ENCODE data around the gene SLC4A11.

SLC4A11 gene

DNA sequence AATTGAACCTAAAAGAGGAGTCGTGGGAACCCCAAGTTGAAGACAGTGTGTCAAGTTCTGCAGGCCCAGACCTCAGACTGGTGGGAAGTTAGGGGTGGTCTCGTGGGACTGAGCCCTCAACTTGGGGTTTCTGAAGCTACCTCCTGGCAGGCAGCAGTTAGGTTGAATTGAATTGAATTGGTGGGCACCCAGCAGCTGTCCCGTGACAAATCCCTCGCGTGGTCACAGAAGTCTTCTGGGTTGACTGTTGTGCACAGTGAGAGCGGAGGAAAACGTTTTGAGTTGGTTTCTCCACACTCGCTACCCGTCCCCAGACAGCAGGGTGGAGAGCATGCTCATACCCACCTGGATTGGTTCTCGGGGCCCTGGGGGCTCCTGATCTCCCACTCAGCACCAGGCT is 12.9 kb downstream of the SLC4A11 start:
- Histone ChIP-seq H3K4me3 (ENCODE audit: insufficient read depth, low read length, poor library complexity, severe bottlenecking) (no peak overlapping the region), H4K20me1 (ENCODE audit: low read depth, low read length) (no peaks in the 10 kb centered on the region), H3K79me2 (ENCODE audit: insufficient read depth, low read length) (no peaks in the 10 kb centered on the region), H3K9ac (ENCODE audit: low read length) (no peak overlapping the region), H3F3A (ENCODE audit: insufficient read depth) (no peaks in the 10 kb centered on the region), H3K27ac (ENCODE audit: low read depth, low read length) (no peak overlapping the region), H2AFZ (ENCODE audit: low read depth, low read length, severe bottlenecking) (no peak overlapping the region), H3K36me3 (ENCODE audit: low read length) (no peaks in the 10 kb centered on the region), H3K9me2 (replicated peaks; ENCODE audit: insufficient read depth, low read length) (no peaks in the 10 kb centered on the region), H3K4me2 (ENCODE audit: low read depth, low read length, poor library complexity, severe bottlenecking) (no peak overlapping the region), H3K9me3 (ENCODE audit: insufficient read depth, low read length) (no peaks in the 10 kb centered on the region), H3K27me3 (ENCODE audit: low read length) (no peaks in the 10 kb centered on the region)
- TF ChIP-seq, protein P1, sequence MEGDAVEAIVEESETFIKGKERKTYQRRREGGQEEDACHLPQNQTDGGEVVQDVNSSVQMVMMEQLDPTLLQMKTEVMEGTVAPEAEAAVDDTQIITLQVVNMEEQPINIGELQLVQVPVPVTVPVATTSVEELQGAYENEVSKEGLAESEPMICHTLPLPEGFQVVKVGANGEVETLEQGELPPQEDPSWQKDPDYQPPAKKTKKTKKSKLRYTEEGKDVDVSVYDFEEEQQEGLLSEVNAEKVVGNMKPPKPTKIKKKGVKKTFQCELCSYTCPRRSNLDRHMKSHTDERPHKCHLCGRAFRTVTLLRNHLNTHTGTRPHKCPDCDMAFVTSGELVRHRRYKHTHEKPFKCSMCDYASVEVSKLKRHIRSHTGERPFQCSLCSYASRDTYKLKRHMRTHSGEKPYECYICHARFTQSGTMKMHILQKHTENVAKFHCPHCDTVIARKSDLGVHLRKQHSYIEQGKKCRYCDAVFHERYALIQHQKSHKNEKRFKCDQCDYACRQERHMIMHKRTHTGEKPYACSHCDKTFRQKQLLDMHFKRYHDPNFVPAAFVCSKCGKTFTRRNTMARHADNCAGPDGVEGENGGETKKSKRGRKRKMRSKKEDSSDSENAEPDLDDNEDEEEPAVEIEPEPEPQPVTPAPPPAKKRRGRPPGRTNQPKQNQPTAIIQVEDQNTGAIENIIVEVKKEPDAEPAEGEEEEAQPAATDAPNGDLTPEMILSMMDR (IDR thresholded peaks at IDR 0.05; ENCODE audit: insufficient read depth, low read length, poor library complexity, severe bottlenecking) = no peak
- no peak for TF ChIP-seq EZH2phosphoT487 (conservative IDR thresholded peaks at IDR 0.05; ENCODE audit: low read length)

DNA sequence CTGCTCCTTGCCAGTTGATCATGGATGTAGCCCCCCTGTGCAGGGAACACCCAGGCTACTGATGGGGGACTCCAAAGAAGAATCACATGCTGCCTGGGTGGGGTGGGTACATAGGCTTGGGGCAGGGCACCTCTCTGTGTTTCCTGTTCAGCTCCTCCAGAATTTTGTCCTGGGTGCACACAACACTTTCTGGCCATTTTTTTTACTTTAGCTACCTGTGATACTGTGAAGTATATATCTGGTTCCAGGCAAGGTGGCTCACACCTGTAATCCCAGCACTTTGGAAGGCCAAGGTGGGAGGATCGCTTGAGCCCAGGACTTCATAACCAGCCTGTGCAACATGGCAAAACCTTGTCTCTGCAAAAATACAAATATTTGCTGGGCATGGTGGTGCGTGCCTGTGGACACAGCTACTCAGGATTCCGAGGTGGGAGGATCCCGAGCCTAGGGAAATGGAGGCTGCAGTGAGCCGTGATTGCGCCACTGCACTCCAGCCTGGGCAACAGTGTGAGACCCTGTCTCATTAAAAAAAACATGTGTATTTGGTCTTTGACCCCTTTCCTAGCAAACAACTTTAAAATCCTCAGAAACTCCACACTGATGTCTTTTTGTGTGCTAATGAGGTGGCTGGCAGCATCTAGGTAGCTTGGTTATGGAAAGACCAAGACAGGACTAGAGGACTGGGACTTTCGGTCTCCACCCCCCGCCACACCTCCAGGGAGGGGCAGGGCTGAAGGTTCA is 14.1 kb downstream of the SLC4A11 start:
- no peaks in the 10 kb centered on the region for H3K9me3 ChIP-seq (ENCODE audit: insufficient read depth, low read length)
- TF ChIP-seq EZH2phosphoT487 (conservative IDR thresholded peaks at IDR 0.05; ENCODE audit: low read length) = no peak
- TF ChIP-seq, protein P1 (IDR thresholded peaks at IDR 0.05; ENCODE audit: insufficient read depth, low read length, poor library complexity, severe bottlenecking) = no peak
- H3K4me2 ChIP-seq (ENCODE audit: low read depth, low read length, poor library complexity, severe bottlenecking) = no peak overlapping the region
- no peak overlapping the region for H3K27ac ChIP-seq (ENCODE audit: low read depth, low read length)
- no peak overlapping the region for H3K9ac ChIP-seq (ENCODE audit: low read length)
- H2AFZ ChIP-seq (ENCODE audit: low read depth, low read length, severe bottlenecking) = no peak overlapping the region
- no peaks in the 10 kb centered on the region for H3K9me2 ChIP-seq (replicated peaks; ENCODE audit: insufficient read depth, low read length)
- no peak overlapping the region for H3K4me3 ChIP-seq (ENCODE audit: insufficient read depth, low read length, poor library complexity, severe bottlenecking)
- no peaks in the 10 kb centered on the region for H4K20me1 ChIP-seq (ENCODE audit: low read depth, low read length)
- no peaks in the 10 kb centered on the region for H3K27me3 ChIP-seq (ENCODE audit: low read length)
- no peaks in the 10 kb centered on the region for H3F3A ChIP-seq (ENCODE audit: insufficient read depth)
- H3K79me2 ChIP-seq (ENCODE audit: insufficient read depth, low read length) = no peaks in the 10 kb centered on the region
- H3K36me3 ChIP-seq (ENCODE audit: low read length) = no peaks in the 10 kb centered on the region

DNA sequence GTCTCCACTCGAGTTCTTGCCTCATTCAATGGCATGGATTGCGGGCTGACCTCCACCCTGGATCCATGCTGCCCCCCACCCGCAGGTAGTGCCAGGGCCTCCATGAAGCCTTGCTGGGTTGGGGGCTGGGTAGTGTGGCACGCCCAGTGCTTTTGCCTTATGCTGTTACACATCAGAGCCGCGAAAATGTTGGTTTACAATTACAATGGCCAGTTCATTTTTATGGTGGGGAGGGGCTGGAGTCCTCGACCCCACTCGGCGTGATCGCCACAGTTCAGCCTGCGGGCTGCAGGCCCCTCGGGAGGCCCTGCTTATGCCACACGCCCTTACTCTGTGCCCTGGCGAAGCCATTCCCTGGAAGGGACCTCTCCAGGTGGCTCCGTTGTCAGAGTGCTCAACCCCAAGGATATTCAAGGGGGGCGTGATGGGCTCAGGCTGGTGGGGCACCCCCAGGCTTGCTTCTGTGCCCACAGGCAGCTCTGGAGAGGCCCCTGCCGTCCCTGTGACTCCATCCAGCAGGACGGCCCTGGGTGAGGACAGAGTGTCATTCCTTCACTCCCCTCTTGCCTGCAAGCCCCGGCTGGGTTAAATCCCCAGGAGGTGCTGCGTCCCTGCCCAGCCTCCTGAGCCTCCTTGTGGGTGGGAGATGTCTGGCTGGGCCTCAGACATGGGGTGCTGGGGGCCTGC is 14.9 kb downstream of the SLC4A11 start:
- no peaks in the 10 kb centered on the region for H4K20me1 ChIP-seq (ENCODE audit: low read depth, low read length)
- H3K36me3 ChIP-seq (ENCODE audit: low read length) = no peaks in the 10 kb centered on the region
- H2AFZ ChIP-seq (ENCODE audit: low read depth, low read length, severe bottlenecking) = no peak overlapping the region
- no peak overlapping the region for H3K4me3 ChIP-seq (ENCODE audit: insufficient read depth, low read length, poor library complexity, severe bottlenecking)
- no peak for TF ChIP-seq EZH2phosphoT487 (conservative IDR thresholded peaks at IDR 0.05; ENCODE audit: low read length)
- TF ChIP-seq, protein P1 (IDR thresholded peaks at IDR 0.05; ENCODE audit: insufficient read depth, low read length, poor library complexity, severe bottlenecking) = no peak
- no peaks in the 10 kb centered on the region for H3K9me3 ChIP-seq (ENCODE audit: insufficient read depth, low read length)
- H3K27me3 ChIP-seq (ENCODE audit: low read length) = no peaks in the 10 kb centered on the region
- no peak overlapping the region for H3K27ac ChIP-seq (ENCODE audit: low read depth, low read length)
- H3K9ac ChIP-seq (ENCODE audit: low read length) = no peak overlapping the region
- no peaks in the 10 kb centered on the region for H3K9me2 ChIP-seq (replicated peaks; ENCODE audit: insufficient read depth, low read length)
- H3F3A ChIP-seq (ENCODE audit: insufficient read depth) = no peaks in the 10 kb centered on the region
- H3K4me2 ChIP-seq (ENCODE audit: low read depth, low read length, poor library complexity, severe bottlenecking) = no peak overlapping the region
- no peaks in the 10 kb centered on the region for H3K79me2 ChIP-seq (ENCODE audit: insufficient read depth, low read length)
